Measurements from ENCODE around the gene CTR9.

DNA sequence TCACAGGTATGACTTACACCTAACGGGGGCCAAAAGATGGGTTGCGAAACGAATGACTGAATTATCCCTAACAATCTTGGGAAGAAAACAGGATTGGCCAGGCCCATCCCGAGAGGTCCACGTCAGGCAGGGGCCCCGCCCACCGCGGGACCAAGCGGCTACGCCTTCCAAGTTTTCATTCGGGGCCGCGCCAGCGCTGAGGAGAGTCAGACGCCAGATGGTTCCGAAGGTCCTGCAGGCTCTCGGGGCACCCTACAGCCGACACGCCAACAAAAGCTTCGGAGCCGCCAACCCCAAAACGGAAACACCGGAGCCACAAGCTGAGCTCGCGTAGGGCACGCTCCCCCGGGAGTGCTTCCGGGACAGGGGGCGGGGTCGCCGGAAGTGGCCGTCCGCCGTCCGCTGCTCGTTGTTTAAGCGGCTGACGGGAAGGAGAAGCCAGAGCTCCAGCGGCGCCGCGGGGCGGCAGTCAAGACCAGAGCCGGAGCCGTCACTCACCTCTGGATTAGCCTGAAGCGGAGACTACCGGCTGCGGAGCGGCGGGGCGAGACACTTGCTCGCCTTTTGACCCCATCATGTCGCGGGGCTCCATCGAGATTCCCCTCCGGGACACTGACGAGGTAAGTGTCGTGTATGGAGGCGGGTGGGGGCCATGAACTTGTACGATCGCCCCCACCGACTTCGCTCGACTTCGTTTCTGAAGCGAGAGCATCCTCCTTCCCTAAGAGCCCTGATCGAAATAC, at the start of gene CTR9:
- TF ChIP-seq POLR2A (IDR thresholded peaks at IDR 0.05) = peak in 1 of 2 donors; percentile 93
- TF ChIP-seq, protein P1, sequence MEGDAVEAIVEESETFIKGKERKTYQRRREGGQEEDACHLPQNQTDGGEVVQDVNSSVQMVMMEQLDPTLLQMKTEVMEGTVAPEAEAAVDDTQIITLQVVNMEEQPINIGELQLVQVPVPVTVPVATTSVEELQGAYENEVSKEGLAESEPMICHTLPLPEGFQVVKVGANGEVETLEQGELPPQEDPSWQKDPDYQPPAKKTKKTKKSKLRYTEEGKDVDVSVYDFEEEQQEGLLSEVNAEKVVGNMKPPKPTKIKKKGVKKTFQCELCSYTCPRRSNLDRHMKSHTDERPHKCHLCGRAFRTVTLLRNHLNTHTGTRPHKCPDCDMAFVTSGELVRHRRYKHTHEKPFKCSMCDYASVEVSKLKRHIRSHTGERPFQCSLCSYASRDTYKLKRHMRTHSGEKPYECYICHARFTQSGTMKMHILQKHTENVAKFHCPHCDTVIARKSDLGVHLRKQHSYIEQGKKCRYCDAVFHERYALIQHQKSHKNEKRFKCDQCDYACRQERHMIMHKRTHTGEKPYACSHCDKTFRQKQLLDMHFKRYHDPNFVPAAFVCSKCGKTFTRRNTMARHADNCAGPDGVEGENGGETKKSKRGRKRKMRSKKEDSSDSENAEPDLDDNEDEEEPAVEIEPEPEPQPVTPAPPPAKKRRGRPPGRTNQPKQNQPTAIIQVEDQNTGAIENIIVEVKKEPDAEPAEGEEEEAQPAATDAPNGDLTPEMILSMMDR (IDR thresholded peaks at IDR 0.05) = peak in 7 of 12 donors; percentile 16 to 59 (median 34)

Measured in heart left ventricle (tissue), 13 donors.